Measurements from ENCODE around the gene ABLIM3. TPM values are rescaled to one million over a fixed set of nuclear protein-coding genes. Genes with fewer than 3 reads are reported as not detected.

The ABLIM3 gene
- total and polyA plus RNA-seq, 2 donors (not counting 3 experiments of a cell fraction or from before 2014, with no cell fraction given), result 16.7 to 42.1 TPM

- no peak overlapping the region for H3K4me3 ChIP-seq (replicated peaks in 1 of 3; ENCODE audit: insufficient read depth in 1 of 3, low read depth in 1 of 3, low read length in 3 of 3)
- DNase-seq (ENCODE audit: low read depth, low spot score), result no peak
- H3K9ac ChIP-seq (replicated peaks; ENCODE audit: extremely low read depth, insufficient read depth, low read length), result no peak overlapping the region
- no peaks in the 10 kb centered on the region for H3K9me1 ChIP-seq (replicated peaks; ENCODE audit: control insufficient read depth, extremely low read depth, insufficient read depth, low read length)
- dilution Hi-C loops (cut with MboI; ENCODE audit: extremely low pct_ligation_motif_present, low sequenced_read_pairs) (no loop called here), intact Hi-C loops (cut with micrococcal nuclease) (no loop called here)
- H3K4me2 ChIP-seq (ENCODE audit: insufficient read depth, low read length), result no peak overlapping the region
- no peaks in the 10 kb centered on the region for H4K20me1 ChIP-seq (replicated peaks; ENCODE audit: control insufficient read depth, extremely low read depth, insufficient read depth, low read length)
- peaks cover 9% of the 10 kb centered on the region for H3K4me1 ChIP-seq (ENCODE audit: control insufficient read depth, extremely low read depth, insufficient read depth, low read length)
- no peaks in the 10 kb centered on the region for H3K79me2 ChIP-seq (ENCODE audit: control insufficient read depth, insufficient read depth, low read length)
- BruUV-seq (replicated peaks), result no TSS peak
- no peak overlapping the region for H3K27ac ChIP-seq (ENCODE audit: insufficient read depth, low read depth, low read length)
- H2AFZ ChIP-seq (ENCODE audit: low read depth, low read length), result no peak overlapping the region
- no peak for TF ChIP-seq POLR2AphosphoS5 (IDR thresholded peaks at IDR 0.05; ENCODE audit: insufficient read depth, low read depth, low read length)
- no peak for TF ChIP-seq MAX (IDR thresholded peaks at IDR 0.05; ENCODE audit: insufficient read depth, insufficient read length)
- TF ChIP-seq GATA2 (IDR thresholded peaks at IDR 0.05; ENCODE audit: insufficient read depth, insufficient read length, low read depth, low read length), result no peak
- no peak for TF ChIP-seq POLR2A (IDR thresholded peaks at IDR 0.05; ENCODE audit: low read depth, low read length)
- TF ChIP-seq JUN (IDR thresholded peaks at IDR 0.05; ENCODE audit: borderline replicate concordance, insufficient read depth, insufficient read length, low read depth), result no peak
- TF ChIP-seq CTCF (IDR thresholded peaks at IDR 0.05; ENCODE audit: extremely low read depth in 1 of 2, insufficient read depth in 1 of 2, low read depth in 1 of 2, low read length in 2 of 2), result no peak
- TF ChIP-seq EZH2 (IDR thresholded peaks at IDR 0.05; ENCODE audit: borderline replicate concordance, low read depth, low read length, severe bottlenecking), result no peak
- TF ChIP-seq FOS (IDR thresholded peaks at IDR 0.05; ENCODE audit: borderline replicate concordance, insufficient read depth, low read length), result no peak
- TF ChIP-seq MYC (IDR thresholded peaks at IDR 0.05; ENCODE audit: low read depth, low read length), result no peak
- FAIRE-seq, result no peak
- no peaks in the 10 kb centered on the region for H3K36me3 ChIP-seq (ENCODE audit: control insufficient read depth in 2 of 2, extremely low read depth in 1 of 2, insufficient read depth in 2 of 2, low read length in 2 of 2)
- ChIA-PET POLR2A (no interaction called here), CTCF (no interaction called here)
- no peaks in the 10 kb centered on the region for H3K27me3 ChIP-seq (ENCODE audit: control insufficient read depth in 2 of 2, insufficient read depth in 2 of 2, low read length in 2 of 2)
- no peaks in the 10 kb centered on the region for H3K9me3 ChIP-seq (replicated peaks; ENCODE audit: control insufficient read depth, insufficient read depth, low read length)
Observed at GRCh38 chr5:149277801-149278200, 136.5 kb downstream of the ABLIM3 start.
